Trophoblast cell (in vitro differentiated cells and primary cell): Measurements from ENCODE around the gene PSMD13.

Source experiments
- DNase-seq, 2 donors: peaks; one replicate each; pipeline ENCODE4 v3.0.0-alpha.2; 2016
- H2AFZ ChIP-seq: 2 replicates; pipeline ENCODE4 v1.6.1; 2013; ENCODE audit warnings: low read length, moderate library complexity, mild to moderate bottlenecking; ENCODE audit not compliant: insufficient read depth, poor library complexity
- H2AK5ac ChIP-seq: 2 replicates; pipeline ENCODE4 v1.6.1; 2013; ENCODE audit warnings: mild to moderate bottlenecking, low read length
- H2BK120ac ChIP-seq: 2 replicates; pipeline ENCODE4 v1.6.1; 2013; ENCODE audit warnings: low read length, mild to moderate bottlenecking, moderate library complexity; ENCODE audit not compliant: insufficient read depth, poor library complexity
- H2BK12ac ChIP-seq: 2 replicates; pipeline ENCODE4 v1.6.1; 2013; ENCODE audit warnings: mild to moderate bottlenecking, low read length, moderate library complexity
- H2BK5ac ChIP-seq: 2 replicates; pipeline ENCODE4 v1.6.1; 2013; ENCODE audit warnings: low read length, low read depth, moderate library complexity, mild to moderate bottlenecking; ENCODE audit not compliant: poor library complexity
- H3K14ac ChIP-seq: 2 replicates; pipeline ENCODE4 v1.6.1; 2013; ENCODE audit warnings: mild to moderate bottlenecking, low read length
- H3K18ac ChIP-seq: 2 replicates; pipeline ENCODE4 v1.6.1; 2013; ENCODE audit warnings: mild to moderate bottlenecking, low read length
- H3K23ac ChIP-seq: 2 replicates; pipeline ENCODE4 v1.6.1; 2013; ENCODE audit warnings: low read length
- H3K27ac ChIP-seq: 2 replicates; pipeline ENCODE4 v1.5.1; 2013; ENCODE audit warnings: low read depth, mild to moderate bottlenecking, inconsistent platforms, low read length, moderate library complexity
- H3K27me3 ChIP-seq: 2 replicates; pipeline ENCODE4 v1.6.1; 2013; ENCODE audit warnings: inconsistent platforms, mild to moderate bottlenecking, low read length, moderate library complexity; ENCODE audit not compliant: insufficient read depth
- H3K36me3 ChIP-seq, 2 experiments: 1 replicate in 1 of 2; 2 replicates in 1 of 2; pipeline ENCODE4 v1.6.1; 2013; ENCODE audit warnings: low read length in 2 of 2, mild to moderate bottlenecking in 2 of 2, moderate library complexity in 1 of 2; ENCODE audit not compliant: insufficient read depth in 2 of 2, control insufficient read depth in 1 of 2
- H3K4ac ChIP-seq: 2 replicates; pipeline ENCODE4 v1.6.1; 2013; ENCODE audit warnings: low read depth, mild to moderate bottlenecking, low read length, moderate library complexity
- H3K4me1 ChIP-seq, 2 experiments: 1 replicate in 1 of 2; 2 replicates in 1 of 2; pipeline ENCODE4 v1.6.1; 2013; ENCODE audit warnings: low read length in 2 of 2, mild to moderate bottlenecking in 2 of 2, moderate library complexity in 1 of 2; ENCODE audit not compliant: insufficient read depth in 2 of 2, control insufficient read depth in 1 of 2
- H3K4me2 ChIP-seq: 2 replicates; pipeline ENCODE4 v1.6.1; 2013; ENCODE audit warnings: inconsistent platforms, mild to moderate bottlenecking, low read length, moderate library complexity
- H3K4me3 ChIP-seq: 2 replicates; pipeline ENCODE4 v1.5.1; 2013; ENCODE audit warnings: mild to moderate bottlenecking, low read depth, low read length, inconsistent platforms
- H3K79me1 ChIP-seq: one replicate; pipeline ENCODE4 v1.6.1; 2013; ENCODE audit warnings: low read length
- H3K79me2 ChIP-seq: 2 replicates; pipeline ENCODE4 v1.6.1; 2013; ENCODE audit warnings: low read length, mild to moderate bottlenecking; ENCODE audit not compliant: control insufficient read depth, insufficient read depth, poor library complexity
- H3K9ac ChIP-seq: 2 replicates; pipeline ENCODE4 v1.6.1; 2013; ENCODE audit warnings: mild to moderate bottlenecking, low read length
- H3K9me3 ChIP-seq: 2 replicates; pipeline ENCODE4 v1.6.1; 2013; ENCODE audit warnings: low read depth, mild to moderate bottlenecking, control low read depth, inconsistent platforms, low read length; ENCODE audit not compliant: insufficient read depth
- H4K12ac ChIP-seq: 2 replicates; pipeline ENCODE4 v1.6.1; 2013; ENCODE audit warnings: low read depth, mild to moderate bottlenecking, low read length, moderate library complexity
- H4K8ac ChIP-seq: 2 replicates; pipeline ENCODE4 v1.6.1; 2013; ENCODE audit warnings: low read depth, mild to moderate bottlenecking, low read length, moderate library complexity
- H4K91ac ChIP-seq: one replicate; pipeline ENCODE4 v1.6.1; 2013; ENCODE audit warnings: low read depth, mild to moderate bottlenecking, low read length, moderate library complexity
- WGBS: extraction: QIAGEN DNeasy Blood & Tissue Kit; methylation state at CpG from one replicate; pipeline ENCODE4 v1.1.7; 2013; ENCODE audit warnings: missing lambda C conversion rate; ENCODE audit not compliant: insufficient read length, insufficient coverage; ENCODE audit errors: extremely low coverage; 5-methylcytosine and 5-hydroxymethylcytosine counted together

The PSMD13 gene

GRCh38 chr11:211295-211694, 25.5 kb upstream of the PSMD13 start:
- Histone ChIP-seq H4K12ac (no peak overlapping the region), H2AK5ac (no peak overlapping the region), H3K14ac (no peak overlapping the region), H2AFZ (no peak overlapping the region), H3K4me2 (no peak overlapping the region), H3K27me3 (no peaks in the 10 kb centered on the region), H3K23ac (no peak overlapping the region), H3K4me1 (peaks cover 16 to 26% of the 10 kb centered on the region in 2 experiments), H4K91ac (no peak overlapping the region), H3K9me3 (no peaks in the 10 kb centered on the region), H3K36me3 (peaks cover 63 to 65% of the 10 kb centered on the region in 2 experiments), H2BK120ac (no peak overlapping the region), H2BK12ac (no peak overlapping the region), H3K79me1 (peaks cover 24% of the 10 kb centered on the region), H4K8ac (no peak overlapping the region), H3K79me2 (peaks cover 34% of the 10 kb centered on the region), H3K4ac (no peak overlapping the region), H3K27ac (no peak overlapping the region), H3K9ac (no peak overlapping the region), H2BK5ac (no peak overlapping the region), H3K18ac (no peak overlapping the region), H3K4me3 (no peak overlapping the region)
- no CpG with 5 or more reads among the region's 5 CpGs for WGBS
- DNase-seq: no peak

DNA sequence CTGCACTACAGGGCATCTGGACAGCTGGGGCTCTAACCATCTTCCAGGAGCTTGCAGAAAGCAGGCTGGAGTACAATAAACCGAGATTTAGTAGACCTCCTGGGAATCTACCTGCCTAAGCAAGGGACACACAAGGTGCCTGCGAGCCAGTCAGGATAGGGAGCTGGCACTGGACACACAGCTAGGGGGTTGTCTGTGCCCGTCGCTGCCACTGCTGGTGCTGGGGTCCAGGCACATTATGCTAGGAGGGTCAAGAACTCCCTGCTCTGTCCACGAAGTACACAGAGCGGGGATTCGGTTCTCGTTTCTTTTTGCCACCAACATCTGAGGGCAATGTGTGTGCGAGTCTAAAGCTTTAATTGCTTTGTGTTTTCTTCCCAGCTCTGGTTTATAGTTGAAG, 25.0 kb upstream of the PSMD13 start:
- H4K8ac ChIP-seq: no peak overlapping the region
- no peak overlapping the region for H3K9ac ChIP-seq
- DNase-seq: no peak
- H3K14ac ChIP-seq: no peak overlapping the region
- peaks cover 65 to 69% of the 10 kb centered on the region in 2 experiments for H3K36me3 ChIP-seq
- H3K4ac ChIP-seq: no peak overlapping the region
- H4K91ac ChIP-seq: no peak overlapping the region
- no peak overlapping the region for H3K23ac ChIP-seq
- H3K27ac ChIP-seq: no peak overlapping the region
- no peak overlapping the region for H2BK5ac ChIP-seq
- no peak overlapping the region for H2AK5ac ChIP-seq
- H3K27me3 ChIP-seq: no peaks in the 10 kb centered on the region
- H3K4me1 ChIP-seq: peaks cover 15 to 23% of the 10 kb centered on the region in 2 experiments
- peaks cover 29% of the 10 kb centered on the region for H3K79me2 ChIP-seq
- no peak overlapping the region for H3K18ac ChIP-seq
- no peak overlapping the region for H4K12ac ChIP-seq
- peaks cover 23% of the 10 kb centered on the region for H3K79me1 ChIP-seq
- H2BK120ac ChIP-seq: no peak overlapping the region
- no peak overlapping the region for H2BK12ac ChIP-seq
- no peak overlapping the region for H2AFZ ChIP-seq
- WGBS: no CpG with 5 or more reads among the region's 9 CpGs
- no peaks in the 10 kb centered on the region for H3K9me3 ChIP-seq
- no peak overlapping the region for H3K4me3 ChIP-seq
- no peak overlapping the region for H3K4me2 ChIP-seq

GRCh38 chr11:212150-213100, 24.4 kb upstream of the PSMD13 start:
- peaks cover 15 to 23% of the 10 kb centered on the region in 2 experiments for H3K4me1 ChIP-seq
- no peak overlapping the region for H2AK5ac ChIP-seq
- H3K27ac ChIP-seq: no peak overlapping the region
- H3K4me2 ChIP-seq: no peak overlapping the region
- H3K79me1 ChIP-seq: peaks cover 18% of the 10 kb centered on the region
- H4K91ac ChIP-seq: no peak overlapping the region
- no peak overlapping the region for H3K18ac ChIP-seq
- DNase-seq: no peak
- no peak overlapping the region for H4K8ac ChIP-seq
- H3K36me3 ChIP-seq: peaks cover 65 to 69% of the 10 kb centered on the region in 2 experiments
- H3K4ac ChIP-seq: no peak overlapping the region
- H3K23ac ChIP-seq: no peak overlapping the region
- no peak overlapping the region for H2BK5ac ChIP-seq
- no peaks in the 10 kb centered on the region for H3K9me3 ChIP-seq
- no peak overlapping the region for H4K12ac ChIP-seq
- H2BK12ac ChIP-seq: no peak overlapping the region
- H2BK120ac ChIP-seq: no peak overlapping the region
- no peak overlapping the region for H3K14ac ChIP-seq
- H3K9ac ChIP-seq: no peak overlapping the region
- no CpG with 5 or more reads among the region's 17 CpGs for WGBS
- no peak overlapping the region for H3K4me3 ChIP-seq
- H3K27me3 ChIP-seq: no peaks in the 10 kb centered on the region
- H2AFZ ChIP-seq: no peak overlapping the region
- H3K79me2 ChIP-seq: peaks cover 25% of the 10 kb centered on the region

DNA sequence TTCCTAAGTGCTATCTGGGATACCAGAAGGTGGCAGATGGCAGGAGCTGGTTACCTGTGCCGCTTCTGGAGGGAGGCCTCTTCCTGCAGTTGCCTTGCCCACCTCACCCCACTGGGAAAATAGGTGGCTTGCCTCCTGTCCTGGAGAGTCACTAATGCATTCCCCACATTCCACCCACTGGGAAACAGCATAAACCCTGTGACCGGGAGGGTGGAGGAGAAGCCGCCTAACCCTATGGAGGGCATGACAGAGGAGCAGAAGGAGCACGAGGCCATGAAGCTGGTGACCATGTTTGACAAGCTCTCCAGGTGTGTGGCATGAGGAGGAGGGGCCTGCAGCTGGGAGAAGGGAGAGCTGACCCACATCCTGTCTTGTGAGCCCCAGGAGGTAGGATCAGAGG, 23.7 kb upstream of the PSMD13 start:
- peaks cover 66 to 71% of the 10 kb centered on the region in 2 experiments for H3K36me3 ChIP-seq
- H3K4me2 ChIP-seq: no peak overlapping the region
- H3K79me1 ChIP-seq: peaks cover 11% of the 10 kb centered on the region
- no CpG with 5 or more reads among the region's 4 CpGs for WGBS
- no peak overlapping the region for H3K4me3 ChIP-seq
- DNase-seq: peak; percentile 39 to 46
- no peak overlapping the region for H3K27ac ChIP-seq
- H2BK5ac ChIP-seq: no peak overlapping the region
- no peak overlapping the region for H3K18ac ChIP-seq
- no peaks in the 10 kb centered on the region for H3K27me3 ChIP-seq
- H4K91ac ChIP-seq: no peak overlapping the region
- no peak overlapping the region for H4K12ac ChIP-seq
- H3K4ac ChIP-seq: no peak overlapping the region
- peaks cover 15 to 23% of the 10 kb centered on the region in 2 experiments for H3K4me1 ChIP-seq
- H4K8ac ChIP-seq: no peak overlapping the region
- no peak overlapping the region for H3K9ac ChIP-seq
- H2AFZ ChIP-seq: no peak overlapping the region
- H3K79me2 ChIP-seq: peaks cover 18% of the 10 kb centered on the region
- no peak overlapping the region for H3K23ac ChIP-seq
- H3K9me3 ChIP-seq: no peaks in the 10 kb centered on the region
- no peak overlapping the region for H2AK5ac ChIP-seq
- no peak overlapping the region for H2BK12ac ChIP-seq
- no peak overlapping the region for H2BK120ac ChIP-seq
- H3K14ac ChIP-seq: no peak overlapping the region
